Endothelial cell of umbilical vein (primary cell): ENCODE results near the gene NKX2-8. TPM values are rescaled to one million over a fixed set of nuclear protein-coding genes. Genes with fewer than 3 reads are reported as not detected.

ENCODE experiments used
- BruUV-seq: library from RNA; stranded (reverse); fragments of 400-500 nt; replicated peaks from 2 replicates; lab custom pipeline; 2021; lab: Mats Ljungman, UMichigan
- CTCF ChIA-PET: fragments of 300-600, 350-600 bp; sonication (Branson Sonifier 250); formaldehyde crosslinking; loops from one replicate; lab custom pipeline; 2021; ENCODE audit warnings: antibody characterized with exemption, inconsistent platforms; lab: Charles Lee
- POLR2A ChIA-PET: fragments of 300-600, 350-600 bp; sonication (Branson Sonifier 250); formaldehyde crosslinking; loops from one replicate; lab custom pipeline; 2021; ENCODE audit warnings: antibody characterized with exemption, inconsistent platforms; lab: Charles Lee
- DNase-seq: peaks from one replicate; pipeline ENCODE4 v3.0.0-alpha.2; 2011; ENCODE audit warnings: low read depth, low spot score
- FAIRE-seq: peaks from 2 replicates; lab custom pipeline; 2011; peaks lifted over from hg19 to GRCh38; lab: Jason Lieb, UNC
- H2AFZ ChIP-seq: 2 replicates; pipeline ENCODE4 v1.6.0; 2012; ENCODE audit warnings: low read depth, low read length, control low read depth, inconsistent platforms
- H3K27ac ChIP-seq: 2 replicates; pipeline ENCODE4 v1.5.1; 2011; ENCODE audit warnings: low read depth, mild to moderate bottlenecking, control low read depth, low read length, moderate library complexity; ENCODE audit not compliant: insufficient read depth
- H3K27me3 ChIP-seq, 2 experiments: 2 replicates each; pipeline versions ENCODE4 v1.6.0 to v1.6.1; 2011; ENCODE audit warnings: low read length in 2 of 2, mixed read lengths in 1 of 2; ENCODE audit not compliant: control insufficient read depth in 2 of 2, insufficient read depth in 2 of 2
- H3K36me3 ChIP-seq, 2 experiments: 2 replicates in 1 of 2; 3 replicates in 1 of 2; pipeline ENCODE4 v1.5.1; 2011; ENCODE audit warnings: low read length in 2 of 2, mild to moderate bottlenecking in 1 of 2, moderate library complexity in 1 of 2; ENCODE audit not compliant: control insufficient read depth in 2 of 2, insufficient read depth in 2 of 2; ENCODE audit errors: extremely low read depth in 1 of 2
- H3K4me1 ChIP-seq: 3 replicates; pipeline ENCODE4 v1.5.1; 2011; ENCODE audit warnings: mild to moderate bottlenecking, low read length; ENCODE audit not compliant: control insufficient read depth, insufficient read depth; ENCODE audit errors: extremely low read depth
- H3K4me2 ChIP-seq: 2 replicates; pipeline ENCODE4 v1.6.1; 2011; ENCODE audit warnings: low read length, control low read depth, mixed read lengths; ENCODE audit not compliant: insufficient read depth
- H3K4me3 ChIP-seq, 3 experiments: fragments of 200-600 bp in 1 of 3; sonication (generic), shearing (Covaris generic) in 1 of 3; replicated peaks in 1 of 3; 2 replicates each; pipeline ENCODE4 v1.5.1; 2011 to 2016; ENCODE audit warnings: control low read depth in 3 of 3, low read length in 3 of 3, mild to moderate bottlenecking in 2 of 3, inconsistent platforms in 1 of 3, low read depth in 1 of 3, moderate library complexity in 1 of 3; ENCODE audit not compliant: insufficient read depth in 1 of 3
- H3K79me2 ChIP-seq: 2 replicates; pipeline ENCODE4 v1.6.0; 2012; ENCODE audit warnings: low read length, inconsistent platforms; ENCODE audit not compliant: control insufficient read depth, insufficient read depth
- H3K9ac ChIP-seq: replicated peaks from 2 replicates; pipeline ENCODE3; 2011; ENCODE audit warnings: low read length, control low read depth; ENCODE audit not compliant: insufficient read depth; ENCODE audit errors: extremely low read depth
- H3K9me1 ChIP-seq: replicated peaks from 3 replicates; pipeline ENCODE4 v1.6.0; 2011; ENCODE audit warnings: mild to moderate bottlenecking, low read length; ENCODE audit not compliant: control insufficient read depth, insufficient read depth; ENCODE audit errors: extremely low read depth
- H3K9me3 ChIP-seq: replicated peaks from 2 replicates; pipeline ENCODE4 v1.5.1; 2012; ENCODE audit warnings: low read length, inconsistent platforms; ENCODE audit not compliant: control insufficient read depth, insufficient read depth
- H4K20me1 ChIP-seq: replicated peaks from 2 replicates; pipeline ENCODE3; 2011; ENCODE audit warnings: mild to moderate bottlenecking, low read length; ENCODE audit not compliant: control insufficient read depth, insufficient read depth; ENCODE audit errors: extremely low read depth
- EZH2 ChIP-seq: IDR thresholded peaks from 2 replicates; pipeline ENCODE4 v1.6.1; 2012; ENCODE audit warnings: borderline replicate concordance, low read depth, mild to moderate bottlenecking, moderate library complexity, low read length, inconsistent platforms; ENCODE audit not compliant: severe bottlenecking
- GATA2 ChIP-seq: IDR thresholded peaks from 2 replicates; pipeline ENCODE4 v1.7.0; 2011; ENCODE audit warnings: low read depth, mild to moderate bottlenecking, moderate library complexity, mixed read lengths, low read length; ENCODE audit not compliant: insufficient read length, insufficient read depth
- JUN ChIP-seq: IDR thresholded peaks from 2 replicates; pipeline ENCODE4 v1.6.1; 2011; ENCODE audit warnings: borderline replicate concordance, low read depth; ENCODE audit not compliant: insufficient read length, insufficient read depth
- MYC ChIP-seq: IDR thresholded peaks from one replicate; pipeline ENCODE4 v1.6.1; 2011; ENCODE audit warnings: mild to moderate bottlenecking, low read depth, low read length
- POLR2AphosphoS5 ChIP-seq: IDR thresholded peaks from 2 replicates; pipeline ENCODE4 v1.6.1; 2012; ENCODE audit warnings: low read depth, mild to moderate bottlenecking, control low read depth, low read length, moderate library complexity; ENCODE audit not compliant: insufficient read depth
- dilution Hi-C: fragments of 300-500 bp; cut with MboI; formaldehyde crosslinking; loops from one replicate; pipeline ENCODE4 v1.15.0; 2019; ENCODE audit warnings: low sequenced_read_pairs; ENCODE audit not compliant: extremely low pct_ligation_motif_present
- intact Hi-C: fragments of 100-400 bp; cut with micrococcal nuclease; formaldehyde crosslinking; loops from one replicate; pipeline ENCODE4 v1.10.0; 2022
- polyA plus RNA-seq, 4 experiments: library from polyadenylated mRNA; depleted of rRNA in 3 of 4; stranded (reverse) in 3 of 4; unstranded in 1 of 4; fragments of >200 nt; gene quantifications; 2 replicates each; pipeline versions ENCODE4 v1.2.1 to v1.2.3, GENCODE V29; 2011 to 2012; ENCODE audit warnings: missing spikeins in 1 of 4
- total RNA-seq: library from RNA; stranded (reverse); gene quantifications from 2 replicates; pipeline ENCODE4 v1.2.3, GENCODE V29; 2021
- TF ChIP-seq, protein P1 (sequence below), 2 donors: IDR thresholded peaks; 1 replicate in 1 of 2; 2 replicates in 1 of 2; pipeline ENCODE4 v1.5.1; 2011; ENCODE audit warnings: low read length in 2 of 2, mild to moderate bottlenecking in 2 of 2, moderate library complexity in 2 of 2, control low read depth in 1 of 2, inconsistent platforms in 1 of 2, low read depth in 1 of 2; ENCODE audit not compliant: insufficient read depth in 1 of 2; ENCODE audit errors: extremely low read depth in 1 of 2

NKX2-8 gene
- total and polyA plus RNA-seq, 2 donors (not counting 3 experiments of a cell fraction or from before 2014, with no cell fraction given): not detected

DNA sequence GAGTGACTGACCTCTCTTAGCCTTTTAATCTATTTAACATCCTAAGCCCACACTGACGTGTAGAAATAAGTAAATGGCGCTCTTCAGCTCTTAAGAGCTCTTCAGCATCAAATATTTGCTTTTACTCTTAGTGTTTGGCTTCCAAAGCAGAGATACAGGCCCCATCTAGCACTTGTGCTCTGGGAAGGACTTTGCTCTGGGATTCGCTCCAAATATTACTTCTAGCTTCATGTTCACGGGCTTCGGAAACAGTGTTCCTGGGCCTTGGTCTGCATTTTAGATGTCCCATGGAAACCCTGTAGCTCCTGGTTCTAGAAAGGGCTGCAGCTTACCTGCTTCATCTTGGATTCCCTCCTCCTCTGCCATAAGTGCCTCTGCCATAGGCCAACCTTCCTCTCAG is 2.7 kb upstream of the NKX2-8 start:
- Histone ChIP-seq H4K20me1 (no peaks in the 10 kb centered on the region), H3K36me3 (no peaks in the 10 kb centered on the region), H3K9me1 (no peaks in the 10 kb centered on the region), H3K4me2 (no peak overlapping the region), H3K9ac (no peak overlapping the region), H3K27me3 (peaks cover 55 to 85% of the 10 kb centered on the region in 2 experiments), H3K9me3 (no peaks in the 10 kb centered on the region), H3K4me3 (no peak overlapping the region), H3K27ac (no peak overlapping the region), H3K79me2 (no peaks in the 10 kb centered on the region), H3K4me1 (peaks cover 5% of the 10 kb centered on the region), H2AFZ (no peak overlapping the region)
- no TSS peak for BruUV-seq
- dilution Hi-C loops: no loop called here
- intact Hi-C loops: no loop called here
- no peak for DNase-seq
- POLR2A ChIA-PET: no interaction called here
- TF ChIP-seq, protein P1, sequence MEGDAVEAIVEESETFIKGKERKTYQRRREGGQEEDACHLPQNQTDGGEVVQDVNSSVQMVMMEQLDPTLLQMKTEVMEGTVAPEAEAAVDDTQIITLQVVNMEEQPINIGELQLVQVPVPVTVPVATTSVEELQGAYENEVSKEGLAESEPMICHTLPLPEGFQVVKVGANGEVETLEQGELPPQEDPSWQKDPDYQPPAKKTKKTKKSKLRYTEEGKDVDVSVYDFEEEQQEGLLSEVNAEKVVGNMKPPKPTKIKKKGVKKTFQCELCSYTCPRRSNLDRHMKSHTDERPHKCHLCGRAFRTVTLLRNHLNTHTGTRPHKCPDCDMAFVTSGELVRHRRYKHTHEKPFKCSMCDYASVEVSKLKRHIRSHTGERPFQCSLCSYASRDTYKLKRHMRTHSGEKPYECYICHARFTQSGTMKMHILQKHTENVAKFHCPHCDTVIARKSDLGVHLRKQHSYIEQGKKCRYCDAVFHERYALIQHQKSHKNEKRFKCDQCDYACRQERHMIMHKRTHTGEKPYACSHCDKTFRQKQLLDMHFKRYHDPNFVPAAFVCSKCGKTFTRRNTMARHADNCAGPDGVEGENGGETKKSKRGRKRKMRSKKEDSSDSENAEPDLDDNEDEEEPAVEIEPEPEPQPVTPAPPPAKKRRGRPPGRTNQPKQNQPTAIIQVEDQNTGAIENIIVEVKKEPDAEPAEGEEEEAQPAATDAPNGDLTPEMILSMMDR (IDR thresholded peaks at IDR 0.05; ENCODE audit: extremely low read depth in 1 of 2, insufficient read depth in 1 of 2, low read depth in 1 of 2, low read length in 2 of 2): no peak
- TF ChIP-seq GATA2 (no peak), POLR2AphosphoS5 (no peak), MYC (no peak), JUN (no peak), EZH2 (no peak)
- CTCF ChIA-PET: interaction anchor here (0.7 to 1.5 kb wide), 6 partner anchors 10 to 515 kb away, joined by 3 to 4 read pairs (median 3); no protein-coding TSS in a partner anchor
- no peak for FAIRE-seq
